Liver (tissue), 9 donors: ENCODE results near the gene SPDEF. TPM values are rescaled to one million over a fixed set of nuclear protein-coding genes. Genes with fewer than 3 reads are reported as not detected.

Source experiments
- DNase-seq: peaks from one replicate; pipeline ENCODE4 v3.0.0-alpha.2; 2017; ENCODE audit warnings: low spot score
- H3K27ac ChIP-seq, 2 donors: one replicate each; pipeline ENCODE4 v1.7.0; 2013; ENCODE audit warnings: inconsistent platforms in 2 of 2, low read length in 2 of 2, control low read depth in 1 of 2, low read depth in 1 of 2, mild to moderate bottlenecking in 1 of 2
- H3K27me3 ChIP-seq, 4 donors: one replicate each; pipeline versions ENCODE4 v1.6.1 to v1.7.0; 2013; ENCODE audit warnings: low read length in 3 of 4, inconsistent platforms in 1 of 4, mild to moderate bottlenecking in 1 of 4, moderate library complexity in 1 of 4; ENCODE audit not compliant: control insufficient read depth in 4 of 4, insufficient read depth in 4 of 4
- H3K36me3 ChIP-seq, 4 donors: one replicate each; pipeline versions ENCODE4 v1.6.1 to v1.7.0; 2013; ENCODE audit warnings: low read length in 3 of 4, mild to moderate bottlenecking in 3 of 4, low read depth in 1 of 4, moderate library complexity in 1 of 4; ENCODE audit not compliant: control insufficient read depth in 4 of 4, insufficient read depth in 3 of 4
- H3K4me1 ChIP-seq, 4 donors: one replicate each; pipeline versions ENCODE4 v1.6.1 to v1.7.0; 2013; ENCODE audit warnings: low read length in 3 of 4, mild to moderate bottlenecking in 3 of 4, moderate library complexity in 1 of 4; ENCODE audit not compliant: control insufficient read depth in 4 of 4, insufficient read depth in 4 of 4
- H3K4me3 ChIP-seq, 3 donors: one replicate each; pipeline versions ENCODE4 v1.6.1 to v1.7.0; 2013; ENCODE audit warnings: low read length in 3 of 3, control low read depth in 1 of 3, low read depth in 1 of 3, mild to moderate bottlenecking in 1 of 3
- H3K9ac ChIP-seq, 2 donors: one replicate each; pipeline ENCODE4 v1.7.0; 2013; ENCODE audit warnings: low read length in 2 of 2, mild to moderate bottlenecking in 2 of 2, moderate library complexity in 2 of 2, control low read depth in 1 of 2, low read depth in 1 of 2
- H3K9me3 ChIP-seq, 4 donors: one replicate each; pipeline versions ENCODE4 v1.6.1 to v1.7.0; 2013; ENCODE audit warnings: low read length in 3 of 4; ENCODE audit not compliant: control insufficient read depth in 4 of 4
- ATF3 ChIP-seq: IDR thresholded peaks from 2 replicates; pipeline ENCODE4 v1.6.1; 2016; ENCODE audit warnings: antibody characterized with exemption
- CTCF ChIP-seq: fragments of 150-350 bp; IDR thresholded peaks from 2 replicates; pipeline ENCODE4 v1.5.1; 2017; ENCODE audit warnings: improper control_type of control experiment, low read depth, low read length; ENCODE audit not compliant: missing input control
- EGR1 ChIP-seq, 2 donors: IDR thresholded peaks; 2 replicates each; pipeline ENCODE4 v1.6.1; 2016 to 2018; ENCODE audit warnings: antibody characterized with exemption in 2 of 2, low read depth in 2 of 2
- FOXA1 ChIP-seq: IDR thresholded peaks from 2 replicates; pipeline ENCODE4 v1.6.1; 2016; ENCODE audit warnings: antibody characterized with exemption
- FOXA2 ChIP-seq: IDR thresholded peaks from 2 replicates; pipeline ENCODE4 v1.6.1; 2016; ENCODE audit warnings: antibody characterized with exemption
- GABPA ChIP-seq, 2 donors: IDR thresholded peaks in 1 of 2; conservative IDR thresholded peaks in 1 of 2; 2 replicates each; pipeline ENCODE4 v1.6.1; 2016; ENCODE audit warnings: antibody characterized with exemption in 2 of 2, mild to moderate bottlenecking in 1 of 2, moderate library complexity in 1 of 2
- HNF4A ChIP-seq, 2 donors: conservative IDR thresholded peaks; 2 replicates each; pipeline ENCODE4 v1.6.1; 2016; ENCODE audit warnings: antibody characterized with exemption in 2 of 2, mild to moderate bottlenecking in 2 of 2
- HNF4G ChIP-seq: IDR thresholded peaks from 2 replicates; pipeline ENCODE4 v1.6.1; 2016; ENCODE audit warnings: antibody characterized with exemption
- JUND ChIP-seq, 2 donors: IDR thresholded peaks; 2 replicates each; pipeline ENCODE4 v1.6.1; 2016; ENCODE audit warnings: antibody characterized with exemption in 2 of 2
- MAX ChIP-seq: IDR thresholded peaks from 2 replicates; pipeline ENCODE4 v1.6.1; 2016; ENCODE audit warnings: antibody characterized with exemption
- NR2F2 ChIP-seq: IDR thresholded peaks from 2 replicates; pipeline ENCODE4 v1.6.1; 2016; ENCODE audit warnings: antibody characterized with exemption
- RAD21 ChIP-seq, 2 donors: IDR thresholded peaks; 2 replicates each; pipeline ENCODE4 v1.6.1; 2016; ENCODE audit warnings: antibody characterized with exemption in 2 of 2, mild to moderate bottlenecking in 2 of 2
- REST ChIP-seq: IDR thresholded peaks from 2 replicates; pipeline ENCODE4 v1.6.1; 2016; ENCODE audit warnings: antibody characterized with exemption, mild to moderate bottlenecking
- RXRA ChIP-seq, 2 donors: IDR thresholded peaks; 2 replicates each; pipeline ENCODE4 v1.6.1; 2017 to 2018; ENCODE audit warnings: antibody characterized with exemption in 2 of 2, mild to moderate bottlenecking in 1 of 2
- SP1 ChIP-seq: IDR thresholded peaks from 2 replicates; pipeline ENCODE4 v1.6.1; 2018; ENCODE audit warnings: antibody characterized with exemption, mild to moderate bottlenecking
- TAF1 ChIP-seq: conservative IDR thresholded peaks from 2 replicates; pipeline ENCODE4 v1.6.1; 2016; ENCODE audit warnings: antibody characterized with exemption, mild to moderate bottlenecking
- YY1 ChIP-seq: IDR thresholded peaks from 2 replicates; pipeline ENCODE4 v1.6.1; 2016; ENCODE audit warnings: antibody characterized with exemption, mild to moderate bottlenecking
- ZBTB33 ChIP-seq: IDR thresholded peaks from 2 replicates; pipeline ENCODE4 v1.6.1; 2016; ENCODE audit warnings: antibody characterized with exemption
- WGBS: extraction: QIAGEN DNeasy Blood & Tissue Kit; methylation state at CpG from one replicate; pipeline ENCODE4 v1.1.7; 2013; 5-methylcytosine and 5-hydroxymethylcytosine counted together
- polyA plus RNA-seq, 2 donors: library from polyadenylated mRNA; stranded (reverse) in 1 of 2; unstranded in 1 of 2; fragments of 200-250 nt in 1 of 2; fragments of >200 nt in 1 of 2; fragmentation: Nextera tagmentation in 1 of 2; extraction: Ambion mirVana in 1 of 2; gene quantifications; one replicate each; pipeline versions ENCODE4 v1.2.1 to v1.2.3, GENCODE V29; 2013 to 2015
- total RNA-seq, 2 donors: library from RNA; depleted of rRNA; stranded (reverse); fragments of >200 nt; gene quantifications; one replicate each; pipeline ENCODE4 v1.2.3, GENCODE V29; 2014
- donor health status: healthy.
- donor health status: healthy.
- donor health status: healthy.
- donor health status: healthy.
- donor health status: healthy.

SPDEF gene
- total and polyA plus RNA-seq, 4 donors = 0.05 to 0.09 TPM; not detected in 2

GRCh38 chr6:34513646-34514045, 42.5 kb downstream of the SPDEF start:
- no peak for DNase-seq
- 94% methylated on average over 4 of the region's 4 CpGs for WGBS
- Histone ChIP-seq H3K36me3 (no peaks in the 10 kb centered on the region), H3K4me1 (no peaks in the 10 kb centered on the region), H3K9ac (no peak overlapping the region), H3K9me3 (no peaks in the 10 kb centered on the region), H3K27ac (no peak overlapping the region), H3K27me3 (no peaks in the 10 kb centered on the region), H3K4me3 (no peak overlapping the region)
- TF ChIP-seq TAF1 = no peak
- no peak for TF ChIP-seq ATF3
- no peak for TF ChIP-seq GABPA (IDR thresholded peaks at IDR 0.05 in 1 of 2, conservative IDR thresholded peaks at IDR 0.05 in 1 of 2)
- no peak for TF ChIP-seq MAX
- TF ChIP-seq FOXA1 = no peak
- TF ChIP-seq CTCF = no peak
- no peak for TF ChIP-seq HNF4A (conservative IDR thresholded peaks at IDR 0.05)
- TF ChIP-seq REST = no peak
- no peak for TF ChIP-seq NR2F2
- no peak for TF ChIP-seq HNF4G
- no peak for TF ChIP-seq SP1
- no peak for TF ChIP-seq RAD21 (IDR thresholded peaks at IDR 0.05)
- no peak for TF ChIP-seq ZBTB33
- no peak for TF ChIP-seq FOXA2
- TF ChIP-seq RXRA (IDR thresholded peaks at IDR 0.05) = no peak
- TF ChIP-seq EGR1 (IDR thresholded peaks at IDR 0.05; ENCODE audit: low read depth in 2 of 2) = no peak
- TF ChIP-seq JUND (IDR thresholded peaks at IDR 0.05) = no peak
- no peak for TF ChIP-seq YY1

- Histone ChIP-seq H3K36me3 (no peaks in the 10 kb centered on the region), H3K9ac (no peak overlapping the region), H3K27me3 (no peaks in the 10 kb centered on the region), H3K4me3 (no peak overlapping the region), H3K27ac (no peak overlapping the region), H3K4me1 (no peaks in the 10 kb centered on the region), H3K9me3 (no peaks in the 10 kb centered on the region)
- 84% methylated on average over 5 of the region's 5 CpGs for WGBS
- DNase-seq = no peak
- TF ChIP-seq SP1 (no peak), ZBTB33 (no peak), TAF1 (no peak), HNF4G (no peak), ATF3 (no peak), RAD21 (IDR thresholded peaks at IDR 0.05) (no peak), HNF4A (conservative IDR thresholded peaks at IDR 0.05) (no peak), EGR1 (IDR thresholded peaks at IDR 0.05; ENCODE audit: low read depth in 2 of 2) (no peak), YY1 (no peak), FOXA1 (no peak), MAX (no peak), CTCF (no peak), FOXA2 (no peak), NR2F2 (no peak), JUND (IDR thresholded peaks at IDR 0.05) (no peak)
Measured at GRCh38 chr6:34512738-34513115, 43.4 kb downstream of the SPDEF start.
